Skin of body (tissue), 2 donors: ENCODE results near the gene SERHL2. TPM values are rescaled to one million over a fixed set of nuclear protein-coding genes. Genes with fewer than 3 reads are reported as not detected.
"Not testable (repeated sequence)": the region's sequence is repeated elsewhere in the genome, so short reads cannot be mapped to it uniquely, and the experiment has no call there.

Experiments
- DNase-seq: peaks from one replicate; lab custom pipeline; 2025; lab: John Stamatoyannopoulos, UW
- total RNA-seq: library from RNA; depleted of rRNA; stranded (reverse); fragments of >200 nt; gene quantifications from one replicate; pipeline ENCODE4 v1.2.3, GENCODE V29; 2014

Gene SERHL2
- total RNA-seq, 1 donor from 2014 or later, result 3.1 TPM

DNA sequence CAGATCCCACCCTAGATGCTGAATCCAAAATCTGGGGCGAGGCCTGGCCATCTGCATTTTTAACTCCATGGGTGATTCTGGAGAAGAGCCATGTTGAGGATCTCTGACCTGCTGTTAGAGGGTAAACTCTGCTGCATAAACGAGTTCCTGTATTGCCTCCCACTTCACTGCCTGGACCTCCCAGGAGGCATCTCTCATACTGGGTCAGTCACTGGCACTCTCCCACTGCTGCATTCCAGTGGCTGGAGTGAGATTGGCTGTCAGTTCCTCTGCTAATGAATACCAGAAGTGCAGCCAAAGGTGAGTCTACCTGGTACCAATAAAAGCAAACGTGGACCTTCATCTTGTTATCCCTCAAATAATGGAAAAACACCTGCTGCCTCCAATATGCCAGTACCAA lies 50.6 kb downstream of the SERHL2 start:
- no peak for DNase-seq

GRCh38 chr22:42607641-42608040 lies 53.9 kb downstream of the SERHL2 start:
- DNase-seq, result not testable (repeated sequence)

- DNase-seq, result no peak
These were observed 54.5 kb downstream of the SERHL2 start for GRCh38 chr22:42608136-42608822.

DNA sequence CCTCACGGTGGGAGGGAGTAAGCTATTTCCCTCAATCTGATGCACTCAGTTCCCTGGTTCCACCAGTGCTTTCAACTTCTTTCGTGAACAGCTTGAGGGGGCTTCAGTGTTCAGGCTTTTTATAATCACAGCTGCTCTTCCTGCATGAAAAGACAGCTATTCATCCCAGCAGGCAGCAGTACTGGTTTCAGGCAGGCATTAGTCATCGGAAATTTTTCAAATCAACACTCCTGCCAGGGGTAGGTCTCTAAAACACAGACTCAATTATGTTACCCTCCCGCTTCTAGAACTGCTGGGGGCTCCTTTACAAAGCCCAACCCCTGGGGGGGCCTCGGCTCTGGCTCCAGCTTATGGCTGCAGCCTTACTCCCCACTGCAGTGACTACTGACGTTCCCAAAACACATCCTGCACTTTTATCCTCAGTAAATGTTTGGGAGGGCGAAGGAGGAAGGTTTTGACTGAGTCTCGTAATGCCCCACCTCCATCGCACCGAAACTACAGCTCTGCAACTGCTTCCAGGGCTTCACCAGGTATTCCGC lies 55.1 kb downstream of the SERHL2 start:
- peak; percentile 22 for DNase-seq

DNA sequence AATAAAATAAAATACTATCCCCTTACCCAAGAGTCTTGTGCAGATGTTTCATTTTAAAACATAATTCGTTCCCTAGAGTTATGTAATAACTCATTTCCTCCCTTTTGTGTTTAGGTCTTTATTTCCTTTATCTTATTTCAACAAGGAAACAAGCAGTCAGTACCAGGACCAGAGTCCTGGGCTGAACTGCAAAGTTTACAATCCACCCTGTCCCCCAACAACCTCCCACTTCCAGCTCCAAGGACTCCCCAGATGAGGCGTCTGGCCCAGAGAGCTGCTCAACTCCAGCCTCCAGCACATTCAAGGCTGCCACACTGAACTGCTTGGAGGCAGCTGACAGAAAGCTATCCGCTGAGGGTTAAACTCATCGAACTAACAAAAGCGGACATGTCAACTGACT lies 56.4 kb downstream of the SERHL2 start:
- no peak for DNase-seq

DNA sequence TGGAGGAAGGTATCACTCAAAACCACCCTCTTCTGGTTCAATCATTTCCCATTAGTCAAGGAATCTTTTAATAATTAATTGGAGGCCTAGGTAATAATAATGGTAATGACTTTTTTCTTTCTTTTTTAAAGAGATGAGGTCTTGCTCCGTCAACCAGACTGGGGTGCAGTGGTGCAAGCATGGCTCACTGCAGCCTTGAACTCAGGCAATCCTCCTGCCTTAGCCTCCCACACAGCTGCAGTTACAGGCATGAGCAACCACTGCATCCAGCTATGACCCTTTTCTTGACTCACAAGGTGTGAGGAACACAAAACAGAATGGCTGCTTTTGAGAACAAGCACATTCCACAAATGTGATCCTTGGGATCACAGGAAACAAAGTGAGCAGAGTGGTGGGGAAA lies 57.3 kb downstream of the SERHL2 start:
- DNase-seq, result no peak

DNA sequence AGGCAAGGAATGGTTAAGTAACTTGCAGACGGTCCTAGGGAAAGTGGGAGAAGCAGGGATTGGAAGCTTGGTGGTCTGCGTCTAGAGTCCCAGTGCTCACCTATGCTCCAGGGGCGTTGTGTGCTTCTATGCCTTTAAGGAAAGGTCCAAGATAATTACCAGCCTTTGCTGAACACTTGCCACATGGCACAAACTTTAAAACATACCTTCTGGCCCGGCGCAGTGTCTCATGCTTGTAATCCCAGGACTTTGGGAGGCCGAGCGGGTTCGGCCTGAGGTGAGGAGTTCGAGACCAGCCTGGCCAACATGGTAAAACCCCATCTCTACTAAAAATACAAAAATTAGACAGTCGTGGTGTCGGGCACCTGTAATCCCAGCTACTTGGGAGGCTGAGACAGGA lies 58.6 kb downstream of the SERHL2 start:
- DNase-seq, result no peak

DNA sequence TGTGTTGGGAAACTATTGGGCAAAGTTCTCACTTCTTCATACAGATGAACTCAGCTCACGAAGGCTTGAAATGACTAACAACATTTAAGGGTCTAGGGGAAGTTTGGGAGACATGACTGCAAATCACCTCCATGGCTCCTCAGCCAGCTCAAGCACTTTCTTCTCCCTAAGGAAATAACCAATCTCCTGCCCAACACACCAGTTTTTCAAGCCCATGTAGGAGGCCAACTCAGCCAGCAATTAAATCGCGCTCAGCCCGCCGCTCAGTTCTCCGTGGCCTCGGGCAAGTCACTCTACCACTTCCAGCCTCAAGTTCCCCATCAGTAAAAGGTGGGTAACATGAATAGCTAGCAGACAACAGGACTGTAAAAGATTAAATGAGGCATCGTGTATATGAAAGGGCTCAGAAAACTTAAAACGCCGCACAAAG lies 60.1 kb downstream of the SERHL2 start:
- no peak for DNase-seq

DNA sequence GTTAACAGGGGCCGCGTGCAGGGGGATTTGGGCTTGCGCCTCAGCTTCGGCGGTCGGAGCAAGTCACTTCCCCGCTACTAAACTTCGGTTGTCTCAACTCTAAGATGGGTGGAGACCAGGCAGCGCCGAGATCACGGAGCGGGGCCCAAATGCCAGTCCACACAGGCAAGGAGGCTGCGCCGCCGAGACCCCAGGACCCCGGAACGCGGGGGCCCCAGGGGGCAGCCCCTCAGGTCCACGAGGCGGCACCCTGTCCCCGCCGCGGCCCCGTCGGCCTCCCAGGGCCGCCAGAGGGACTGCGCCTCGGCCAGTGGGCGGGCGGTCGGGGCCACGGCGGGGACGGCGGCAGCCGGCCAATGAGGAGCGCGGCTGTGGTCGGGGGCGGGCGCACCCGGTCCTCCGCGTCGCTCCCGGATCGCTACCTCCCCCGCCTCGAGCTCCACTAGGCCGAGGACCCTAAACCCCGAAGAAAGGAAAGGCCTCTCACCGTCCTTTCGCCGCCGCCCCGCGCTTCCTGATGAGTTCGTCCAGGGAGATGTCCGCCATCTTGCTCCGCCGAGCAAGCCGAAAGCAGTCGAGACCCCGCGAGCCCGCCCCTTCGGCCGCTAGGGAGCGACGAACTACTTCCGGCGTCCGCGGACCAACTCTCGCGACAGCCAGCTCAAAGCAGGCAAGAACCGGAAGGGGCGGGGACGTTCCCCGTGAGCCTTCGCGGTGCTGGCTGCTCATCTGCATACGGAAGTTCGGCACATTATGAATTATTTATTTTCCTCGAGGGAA lies 60.7 kb downstream of the SERHL2 start, which contains the start of gene POLDIP3:
POLDIP3 (minus strand) TSS at position 572 of the 780 bp plus-strand sequence; CDS start at position 546, 26 bp downstream.
- peak; percentile 98 for DNase-seq

- DNase-seq, result peak; percentile 98
These were observed 61.5 kb downstream of the SERHL2 start for GRCh38 chr22:42615092-42615859.

GRCh38 chr22:42615860-42616175 lies 62.1 kb downstream of the SERHL2 start:
- peak; percentile 75 for DNase-seq

DNA sequence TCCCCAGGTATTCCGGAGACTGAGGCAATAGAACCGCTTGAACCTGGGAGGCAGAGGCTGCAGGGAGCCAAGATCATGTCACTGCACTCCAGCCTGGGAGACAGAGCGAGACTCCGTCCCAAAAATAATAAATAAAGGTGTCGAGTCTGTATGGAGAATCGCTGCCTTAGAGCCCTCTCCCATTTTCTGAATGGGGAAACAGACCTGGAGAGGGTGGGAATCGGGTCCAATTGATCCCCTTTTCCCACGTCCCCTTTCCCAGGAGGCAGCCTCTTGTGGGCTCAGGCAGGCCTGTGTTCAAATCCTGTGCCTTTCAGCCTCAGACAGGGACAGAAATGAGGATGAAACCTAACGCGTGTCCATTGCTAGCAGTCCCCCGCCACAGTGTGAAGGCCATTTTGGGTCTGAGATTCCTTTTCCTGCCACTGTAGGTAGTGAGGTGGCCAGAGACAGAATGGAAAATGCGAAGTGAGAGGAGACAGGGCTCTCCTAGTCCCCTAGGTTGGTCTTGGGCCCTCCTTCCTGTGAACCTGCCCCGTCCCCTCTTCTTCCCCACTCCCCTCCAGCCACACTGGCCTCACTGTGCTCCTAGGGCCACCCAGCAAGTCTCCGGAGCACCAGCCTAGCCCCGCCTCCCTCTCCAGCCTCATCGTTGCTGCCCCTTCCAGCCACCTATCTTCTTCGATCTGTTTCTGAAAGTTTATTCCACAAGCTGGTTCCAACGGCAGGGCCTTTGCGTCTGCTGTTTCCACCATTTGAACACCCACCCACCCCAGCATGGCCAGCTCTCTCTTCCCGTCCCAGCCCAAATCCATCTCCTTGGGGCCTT lies 63.6 kb downstream of the SERHL2 start:
- no peak for DNase-seq

- no peak for DNase-seq
These were observed 65.7 kb downstream of the SERHL2 start for GRCh38 chr22:42619261-42620063.

- no peak for DNase-seq
These were observed 66.3 kb downstream of the SERHL2 start for GRCh38 chr22:42620084-42620483.

GRCh38 chr22:42621505-42622002 lies 67.8 kb downstream of the SERHL2 start:
- no peak for DNase-seq

- no peak for DNase-seq
These were observed 68.4 kb downstream of the SERHL2 start for GRCh38 chr22:42622061-42622710.

DNA sequence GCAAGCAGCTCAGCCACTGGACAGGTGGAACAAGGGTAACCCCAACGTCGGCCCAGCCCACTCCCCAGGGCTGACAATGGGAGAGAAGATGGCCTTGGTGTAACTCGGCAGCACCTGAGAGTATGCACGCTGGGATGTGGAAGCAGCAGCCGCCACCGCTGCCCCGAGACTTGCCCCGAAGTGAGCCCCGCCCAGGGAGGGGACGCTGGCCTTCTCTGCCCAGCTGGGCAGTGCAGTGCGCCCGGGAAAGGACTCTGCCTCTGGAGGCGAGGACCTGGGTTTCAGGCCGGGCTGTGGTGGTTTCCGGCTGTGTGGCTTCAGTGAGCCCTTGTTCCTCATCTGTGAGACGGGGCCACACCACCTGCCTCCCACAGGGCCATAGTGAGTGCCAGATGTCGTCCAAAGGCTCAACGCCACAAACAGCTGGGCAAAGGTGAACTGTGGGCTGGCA lies 69.6 kb downstream of the SERHL2 start:
- no peak for DNase-seq
